ENCODE data around the gene MYO1E. TPM values are rescaled to one million over a fixed set of nuclear protein-coding genes. Genes with fewer than 3 reads are reported as not detected.

The MYO1E gene
- total and polyA plus RNA-seq, 8 donors = 31.4 to 101 (median 39.9) TPM

DNA sequence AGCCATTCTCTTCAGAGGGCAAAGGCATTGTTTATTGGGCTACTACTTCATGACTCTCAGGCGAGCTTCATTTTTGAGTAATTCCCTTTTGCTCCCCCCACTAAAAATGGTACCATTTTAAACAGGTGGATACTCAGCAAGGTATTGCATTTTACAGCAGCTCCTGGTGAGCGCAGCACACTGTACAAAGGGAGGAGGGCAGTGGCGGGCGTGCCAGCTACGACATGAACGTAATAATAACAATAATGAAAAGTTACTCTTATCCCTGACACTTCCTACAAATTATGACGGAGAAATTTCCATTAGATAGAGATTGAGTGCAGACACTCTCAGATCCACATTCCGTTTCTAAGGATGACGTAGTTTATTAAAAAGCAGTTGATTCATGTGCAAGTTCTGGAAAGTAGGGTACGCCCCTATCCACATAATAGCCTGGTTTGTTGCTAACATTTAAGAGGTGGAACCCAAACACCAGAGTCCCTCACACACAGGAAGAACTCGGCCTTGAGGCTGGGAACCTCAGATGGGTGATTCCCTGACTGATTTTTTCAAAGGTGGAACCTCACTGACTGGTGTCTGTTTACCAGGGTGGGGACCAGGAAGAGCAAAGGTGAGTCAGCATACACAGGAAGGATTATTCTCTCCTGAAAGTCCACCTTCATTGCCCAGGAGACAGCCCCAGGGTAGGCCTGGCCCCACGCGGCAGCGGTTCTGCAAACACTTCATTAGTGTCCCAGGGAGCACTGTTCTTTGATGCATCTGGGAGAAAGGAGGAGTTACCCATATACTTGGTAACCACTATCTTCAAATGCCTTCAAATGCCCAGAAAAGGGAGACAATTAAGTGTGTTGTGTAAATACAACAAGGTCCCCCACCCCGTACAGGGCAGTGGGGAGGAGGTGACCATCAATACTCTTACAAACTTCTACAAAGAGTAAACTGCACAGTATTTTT is 96.2 kb downstream of the MYO1E start:
- Histone ChIP-seq H3K27me3 (no peaks in the 10 kb centered on the region), H3K9me3 (no peaks in the 10 kb centered on the region), H3K4me1 (peaks cover 0 to 6% of the 10 kb centered on the region in 2 donors), H3K27ac (no peak overlapping the region), H3K4me3 (no peak overlapping the region), H3K36me3 (no peaks in the 10 kb centered on the region)
- DNase-seq (no peak), ATAC-seq (no peak)
- intact Hi-C loops (cut with DNase I) = no loop called here
- TF ChIP-seq, protein P1, sequence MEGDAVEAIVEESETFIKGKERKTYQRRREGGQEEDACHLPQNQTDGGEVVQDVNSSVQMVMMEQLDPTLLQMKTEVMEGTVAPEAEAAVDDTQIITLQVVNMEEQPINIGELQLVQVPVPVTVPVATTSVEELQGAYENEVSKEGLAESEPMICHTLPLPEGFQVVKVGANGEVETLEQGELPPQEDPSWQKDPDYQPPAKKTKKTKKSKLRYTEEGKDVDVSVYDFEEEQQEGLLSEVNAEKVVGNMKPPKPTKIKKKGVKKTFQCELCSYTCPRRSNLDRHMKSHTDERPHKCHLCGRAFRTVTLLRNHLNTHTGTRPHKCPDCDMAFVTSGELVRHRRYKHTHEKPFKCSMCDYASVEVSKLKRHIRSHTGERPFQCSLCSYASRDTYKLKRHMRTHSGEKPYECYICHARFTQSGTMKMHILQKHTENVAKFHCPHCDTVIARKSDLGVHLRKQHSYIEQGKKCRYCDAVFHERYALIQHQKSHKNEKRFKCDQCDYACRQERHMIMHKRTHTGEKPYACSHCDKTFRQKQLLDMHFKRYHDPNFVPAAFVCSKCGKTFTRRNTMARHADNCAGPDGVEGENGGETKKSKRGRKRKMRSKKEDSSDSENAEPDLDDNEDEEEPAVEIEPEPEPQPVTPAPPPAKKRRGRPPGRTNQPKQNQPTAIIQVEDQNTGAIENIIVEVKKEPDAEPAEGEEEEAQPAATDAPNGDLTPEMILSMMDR (IDR thresholded peaks at IDR 0.05) = no peak

DNA sequence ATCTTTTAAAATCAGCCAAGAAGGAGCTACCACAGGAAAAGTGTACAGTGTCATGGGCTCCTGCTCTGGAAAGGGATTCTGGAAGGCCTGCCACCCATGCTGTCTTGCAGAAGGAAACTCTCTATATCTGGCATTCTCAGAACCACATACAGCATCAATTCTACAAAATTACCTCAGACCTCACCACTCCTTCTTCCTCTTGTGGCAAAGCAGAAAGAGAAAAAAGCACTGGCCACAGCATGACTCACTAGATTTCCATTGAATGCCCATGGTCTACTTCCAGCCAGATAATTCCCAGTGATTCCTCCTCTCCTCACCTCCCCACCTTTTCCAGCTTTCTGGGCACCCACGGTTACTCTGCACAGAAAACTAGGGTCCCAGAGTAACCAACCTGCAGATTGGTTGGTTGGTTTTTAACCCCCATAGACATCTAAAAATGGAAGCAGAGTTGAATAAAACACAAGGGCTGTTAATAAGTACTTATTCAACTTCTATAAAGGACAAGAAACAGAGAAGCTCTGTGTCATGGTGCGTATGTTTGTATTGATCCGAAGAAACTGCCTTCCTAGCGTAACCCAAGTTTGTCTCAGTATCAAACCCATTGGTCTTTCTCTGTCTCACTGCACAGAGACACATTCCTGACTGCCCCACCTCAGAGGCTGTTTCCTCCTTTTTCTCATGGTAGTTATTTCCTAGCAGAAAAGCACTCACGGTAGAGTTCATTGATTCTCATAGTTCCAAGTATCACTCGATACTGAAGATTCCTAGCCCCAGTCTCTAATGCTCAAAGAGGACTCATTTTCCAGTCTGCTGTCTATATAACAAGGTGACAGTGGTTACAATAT is 98.3 kb downstream of the MYO1E start:
- no peak overlapping the region for H3K4me3 ChIP-seq
- H3K4me1 ChIP-seq = peaks cover 0 to 6% of the 10 kb centered on the region in 2 donors
- no peak overlapping the region for H3K27ac ChIP-seq
- no peaks in the 10 kb centered on the region for H3K27me3 ChIP-seq
- intact Hi-C loops (cut with DNase I) = no loop called here
- no peak for DNase-seq
- no peaks in the 10 kb centered on the region for H3K36me3 ChIP-seq
- peak; percentile 58 for ATAC-seq
- no peaks in the 10 kb centered on the region for H3K9me3 ChIP-seq
- TF ChIP-seq, protein P1 (IDR thresholded peaks at IDR 0.05) = no peak

DNA sequence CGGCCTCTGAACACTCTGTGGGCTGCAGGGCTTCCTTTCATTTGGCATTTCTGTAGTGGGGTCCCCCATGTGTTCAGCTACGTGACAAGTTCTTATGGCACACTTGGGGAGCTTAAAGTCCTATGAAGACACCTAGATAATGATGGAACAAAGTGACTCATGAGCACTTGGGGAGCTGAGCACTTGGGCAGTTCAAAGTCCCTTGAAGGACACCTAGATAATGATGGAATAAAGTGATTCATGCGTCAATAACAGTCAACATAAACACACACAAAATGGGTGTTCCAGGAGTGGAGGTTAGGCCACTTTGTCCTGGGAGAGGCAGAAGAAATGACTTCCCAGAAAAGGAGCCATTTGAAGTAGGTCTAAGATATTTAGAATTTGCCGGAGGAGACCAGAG is 99.4 kb downstream of the MYO1E start:
- Histone ChIP-seq H3K36me3 (no peaks in the 10 kb centered on the region), H3K4me3 (no peak overlapping the region), H3K9me3 (no peaks in the 10 kb centered on the region), H3K27me3 (no peaks in the 10 kb centered on the region), H3K4me1 (peaks cover 0 to 6% of the 10 kb centered on the region in 2 donors), H3K27ac (no peak overlapping the region)
- intact Hi-C loops (cut with DNase I) = no loop called here
- DNase-seq (no peak), ATAC-seq (no peak)
- TF ChIP-seq, protein P1 (IDR thresholded peaks at IDR 0.05) = no peak

DNA sequence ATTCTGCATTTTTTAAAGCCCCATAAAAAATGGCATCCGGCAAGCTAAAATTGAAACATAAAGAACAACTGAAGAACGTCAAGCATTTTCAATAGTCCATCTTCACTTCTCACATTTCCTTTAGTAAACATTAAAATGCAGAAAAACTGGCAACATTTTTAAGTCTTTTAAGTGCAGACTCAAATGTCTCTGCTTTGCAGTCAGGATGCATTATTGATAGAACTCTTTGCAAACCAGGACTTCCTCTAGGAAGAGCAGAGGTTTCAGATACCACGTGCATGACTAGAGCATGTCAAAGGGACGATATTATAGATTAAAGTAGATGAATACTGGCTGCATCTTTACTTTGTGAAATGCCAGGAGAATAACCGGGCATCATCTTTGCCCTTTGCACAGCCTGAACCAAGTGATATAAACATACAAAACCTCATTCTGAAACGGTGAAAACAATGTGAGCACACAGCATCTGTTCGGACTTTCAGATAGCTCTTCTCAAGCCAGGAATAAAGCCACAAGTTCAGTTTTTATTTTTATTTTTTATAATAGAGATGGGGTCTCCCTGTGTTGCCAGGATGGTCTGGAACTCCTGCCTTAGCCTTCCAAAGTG is 101.0 kb downstream of the MYO1E start:
- H3K27ac ChIP-seq = no peak overlapping the region
- no peaks in the 10 kb centered on the region for H3K27me3 ChIP-seq
- no peak for ATAC-seq
- no peaks in the 10 kb centered on the region for H3K9me3 ChIP-seq
- H3K36me3 ChIP-seq = no peaks in the 10 kb centered on the region
- intact Hi-C loops (cut with DNase I) = no loop called here
- H3K4me3 ChIP-seq = no peak overlapping the region
- H3K4me1 ChIP-seq = peaks cover 0 to 6% of the 10 kb centered on the region in 2 donors
- no peak for DNase-seq
- TF ChIP-seq, protein P1 (IDR thresholded peaks at IDR 0.05) = no peak

Measured in left lung (tissue), 10 donors.